MCF 10A (cell line): ENCODE results near the gene AGAP1. TPM values are rescaled to one million over a fixed set of nuclear protein-coding genes. Genes with fewer than 3 reads are reported as not detected.

Experiments
- BruUV-seq: library from RNA; stranded (reverse); fragments of 400-500 nt; replicated peaks from 2 replicates; lab custom pipeline; 2021; lab: Mats Ljungman, UMichigan
- CTCF ChIA-PET: fragments of 300-600 bp; sonication (Branson Sonifier 250); formaldehyde crosslinking; extraction: SDS; loops from one replicate; lab custom pipeline; 2021; ENCODE audit warnings: antibody characterized with exemption, inconsistent platforms; lab: Yijun Ruan, JAX
- POLR2A ChIA-PET: fragments of 300-600, 350-650 bp; sonication (Branson Sonifier 250); formaldehyde crosslinking; extraction: SDS; loops from one replicate; lab custom pipeline; 2020; ENCODE audit warnings: antibody characterized with exemption, inconsistent platforms; lab: Yijun Ruan, JAX
- DNase-seq: peaks from one replicate; pipeline ENCODE4 v3.0.0-alpha.2; 2018; ENCODE audit not compliant: unreplicated experiment
- H3K27ac Mint-ChIP-seq: one replicate; pipeline ENCODE4 v1.8.0; 2022; ENCODE audit warnings: mild to moderate bottlenecking, low read depth, mixed read lengths; ENCODE audit not compliant: unreplicated experiment
- H3K27me3 Mint-ChIP-seq: one replicate; pipeline ENCODE4 v1.8.0; 2022; ENCODE audit warnings: mixed read lengths; ENCODE audit not compliant: insufficient read depth, unreplicated experiment
- H3K36me3 Mint-ChIP-seq: one replicate; pipeline ENCODE4 v1.8.0; 2022; ENCODE audit warnings: mild to moderate bottlenecking, moderate library complexity, mixed read lengths; ENCODE audit not compliant: insufficient read depth, unreplicated experiment
- H3K4me1 Mint-ChIP-seq: one replicate; pipeline ENCODE4 v1.8.0; 2022; ENCODE audit warnings: mixed read lengths; ENCODE audit not compliant: insufficient read depth, unreplicated experiment
- H3K4me3 Mint-ChIP-seq: one replicate; pipeline ENCODE4 v1.8.0; 2022; ENCODE audit warnings: mild to moderate bottlenecking, moderate library complexity, mixed read lengths; ENCODE audit not compliant: unreplicated experiment
- H3K9me3 Mint-ChIP-seq: one replicate; pipeline ENCODE4 v1.8.0; 2022; ENCODE audit warnings: mixed read lengths; ENCODE audit not compliant: unreplicated experiment
- intact Hi-C: fragments of 100-400 bp; cut with micrococcal nuclease; formaldehyde crosslinking; loops from 2 replicates; pipeline ENCODE4 v1.14.1; 2022
- total RNA-seq: library from RNA; stranded (reverse); gene quantifications from 2 replicates; pipeline ENCODE4 v1.2.3, GENCODE V29; 2022
- TF ChIP-seq, protein P1 (sequence below): fragments of 200-600 bp; IDR thresholded peaks from one replicate; pipeline ENCODE4 v1.8.0; 2022; ENCODE audit warnings: antibody characterized with exemption, mild to moderate bottlenecking; ENCODE audit not compliant: unreplicated experiment

The AGAP1 gene
- total RNA-seq, 1 experiment from 2014 or later: 41.3 TPM

GRCh38 chr2:236017446-236017845, 523.6 kb downstream of the AGAP1 start:
- POLR2A ChIA-PET: no interaction called here
- intact Hi-C loops: no loop called here
- CTCF ChIA-PET: interaction anchor here (0.6 to 0.7 kb wide), 2 partner anchors 198 to 892 kb away, joined by 4 read pairs; no protein-coding TSS in a partner anchor
- TF ChIP-seq, protein P1, sequence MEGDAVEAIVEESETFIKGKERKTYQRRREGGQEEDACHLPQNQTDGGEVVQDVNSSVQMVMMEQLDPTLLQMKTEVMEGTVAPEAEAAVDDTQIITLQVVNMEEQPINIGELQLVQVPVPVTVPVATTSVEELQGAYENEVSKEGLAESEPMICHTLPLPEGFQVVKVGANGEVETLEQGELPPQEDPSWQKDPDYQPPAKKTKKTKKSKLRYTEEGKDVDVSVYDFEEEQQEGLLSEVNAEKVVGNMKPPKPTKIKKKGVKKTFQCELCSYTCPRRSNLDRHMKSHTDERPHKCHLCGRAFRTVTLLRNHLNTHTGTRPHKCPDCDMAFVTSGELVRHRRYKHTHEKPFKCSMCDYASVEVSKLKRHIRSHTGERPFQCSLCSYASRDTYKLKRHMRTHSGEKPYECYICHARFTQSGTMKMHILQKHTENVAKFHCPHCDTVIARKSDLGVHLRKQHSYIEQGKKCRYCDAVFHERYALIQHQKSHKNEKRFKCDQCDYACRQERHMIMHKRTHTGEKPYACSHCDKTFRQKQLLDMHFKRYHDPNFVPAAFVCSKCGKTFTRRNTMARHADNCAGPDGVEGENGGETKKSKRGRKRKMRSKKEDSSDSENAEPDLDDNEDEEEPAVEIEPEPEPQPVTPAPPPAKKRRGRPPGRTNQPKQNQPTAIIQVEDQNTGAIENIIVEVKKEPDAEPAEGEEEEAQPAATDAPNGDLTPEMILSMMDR: no peak
- no peaks in the 10 kb centered on the region for H3K4me1 Mint-ChIP-seq
- no peak for DNase-seq
- no peaks in the 10 kb centered on the region for H3K27me3 Mint-ChIP-seq
- H3K36me3 Mint-ChIP-seq: peaks cover 14% of the 10 kb centered on the region
- BruUV-seq: no TSS peak
- H3K27ac Mint-ChIP-seq: no peak overlapping the region
- no peaks in the 10 kb centered on the region for H3K9me3 Mint-ChIP-seq
- H3K4me3 Mint-ChIP-seq: no peak overlapping the region

DNA sequence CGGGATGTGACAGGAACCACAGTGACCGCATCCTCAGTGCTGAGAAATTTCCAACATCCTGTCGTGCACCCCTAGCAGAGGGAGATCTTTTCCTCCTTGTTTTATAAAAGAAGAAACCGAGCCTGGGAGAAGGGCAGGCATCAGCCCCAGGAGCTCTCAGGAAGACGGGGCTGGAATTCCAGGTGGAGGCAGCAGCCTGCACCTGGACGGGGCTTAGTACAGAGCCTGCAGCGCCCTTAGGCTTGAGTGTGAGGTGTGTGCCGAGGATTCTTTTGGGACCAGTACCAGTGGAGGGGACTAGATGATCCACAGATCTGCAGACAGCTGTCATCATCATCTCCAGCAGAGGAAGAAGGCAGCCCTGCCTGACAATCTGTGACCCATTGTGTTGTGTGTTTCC, 525.6 kb downstream of the AGAP1 start:
- Mint-ChIP-seq H3K9me3 (no peaks in the 10 kb centered on the region), H3K27ac (no peak overlapping the region), H3K4me3 (no peak overlapping the region), H3K36me3 (peaks cover 14% of the 10 kb centered on the region), H3K27me3 (no peaks in the 10 kb centered on the region), H3K4me1 (no peaks in the 10 kb centered on the region)
- TF ChIP-seq, protein P1: no peak
- CTCF ChIA-PET: interaction anchor here (0.6 kb wide), 1 partner anchor 206 kb away, joined by 4 read pairs; no protein-coding TSS in a partner anchor
- intact Hi-C loops: no loop called here
- no TSS peak for BruUV-seq
- POLR2A ChIA-PET: no interaction called here
- no peak for DNase-seq

DNA sequence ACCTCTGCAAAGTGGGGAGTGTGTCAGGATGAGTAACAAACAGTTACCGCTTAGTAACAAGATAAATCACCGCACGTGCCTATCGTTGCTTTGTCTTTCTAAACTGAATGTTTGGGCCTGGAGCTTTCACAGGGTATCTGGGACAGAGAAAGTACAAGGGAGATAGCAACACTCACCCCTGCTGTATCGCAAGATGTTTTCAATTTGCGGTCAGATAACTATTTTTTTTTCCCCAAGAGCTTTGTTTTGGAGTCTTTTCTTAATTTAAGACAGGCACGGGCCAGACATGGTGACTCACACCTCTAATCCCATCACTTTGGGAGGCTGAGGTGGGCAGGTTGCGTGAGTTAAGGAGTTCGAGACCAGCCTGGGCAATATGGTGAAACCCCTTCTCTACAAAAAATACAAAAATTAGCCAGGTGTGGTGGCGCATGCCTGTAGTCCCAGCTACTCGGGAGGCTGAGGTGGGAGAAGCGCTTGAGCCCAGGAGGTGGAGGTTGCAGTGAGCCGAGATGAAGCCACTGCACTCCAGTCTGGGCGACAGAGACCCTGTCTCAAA, 527.7 kb downstream of the AGAP1 start:
- no peaks in the 10 kb centered on the region for H3K4me1 Mint-ChIP-seq
- H3K36me3 Mint-ChIP-seq: peaks cover 7% of the 10 kb centered on the region
- ChIA-PET CTCF (interaction anchor here (1.4 kb wide), 1 partner anchor 156 kb away, joined by 5 read pairs; no protein-coding TSS in a partner anchor), POLR2A (no interaction called here)
- no peak overlapping the region for H3K27ac Mint-ChIP-seq
- H3K27me3 Mint-ChIP-seq: no peaks in the 10 kb centered on the region
- no peak for DNase-seq
- TF ChIP-seq, protein P1: no peak
- intact Hi-C loops: no loop called here
- no TSS peak for BruUV-seq
- no peaks in the 10 kb centered on the region for H3K9me3 Mint-ChIP-seq
- no peak overlapping the region for H3K4me3 Mint-ChIP-seq

DNA sequence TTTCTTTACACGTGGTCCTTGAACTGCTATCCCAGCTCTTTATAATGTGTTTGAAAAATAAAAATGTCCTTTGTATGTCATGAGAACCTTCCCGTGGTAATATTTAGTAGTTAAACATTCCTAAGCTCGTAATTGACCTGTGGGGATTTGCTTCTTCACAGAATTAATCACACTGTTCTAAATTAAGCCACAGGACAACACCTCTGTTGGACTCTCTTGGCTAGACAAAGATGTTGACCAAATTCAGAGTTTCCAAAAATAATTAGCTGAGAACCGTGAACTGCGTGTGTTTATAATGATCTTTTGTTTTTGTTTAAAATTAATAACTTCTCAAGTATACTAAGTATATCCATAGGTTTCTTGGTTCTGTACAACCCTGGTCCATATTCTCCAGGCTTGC, 528.3 kb downstream of the AGAP1 start:
- no peak for DNase-seq
- intact Hi-C loops: no loop called here
- no peak overlapping the region for H3K4me3 Mint-ChIP-seq
- ChIA-PET CTCF (interaction anchor here (1.4 kb wide), 1 partner anchor 156 kb away, joined by 5 read pairs; no protein-coding TSS in a partner anchor), POLR2A (interaction anchor here (0.7 kb wide), 1 partner anchor 80 kb away, joined by 3 read pairs; no protein-coding TSS in a partner anchor)
- H3K4me1 Mint-ChIP-seq: no peaks in the 10 kb centered on the region
- H3K27ac Mint-ChIP-seq: no peak overlapping the region
- no TSS peak for BruUV-seq
- H3K9me3 Mint-ChIP-seq: no peaks in the 10 kb centered on the region
- H3K36me3 Mint-ChIP-seq: peaks cover 7% of the 10 kb centered on the region
- no peaks in the 10 kb centered on the region for H3K27me3 Mint-ChIP-seq
- TF ChIP-seq, protein P1: no peak
